GM12873 (cell line): ENCODE results near the gene CHRDL2.

Experiments used
- CTCF ChIP-seq: IDR thresholded peaks from 2 replicates; pipeline ENCODE4 v1.5.1; 2012; ENCODE audit warnings: low read depth, mild to moderate bottlenecking, moderate library complexity, low read length, control low read depth; ENCODE audit not compliant: insufficient read depth; ENCODE audit errors: missing control alignments

CHRDL2 gene

DNA sequence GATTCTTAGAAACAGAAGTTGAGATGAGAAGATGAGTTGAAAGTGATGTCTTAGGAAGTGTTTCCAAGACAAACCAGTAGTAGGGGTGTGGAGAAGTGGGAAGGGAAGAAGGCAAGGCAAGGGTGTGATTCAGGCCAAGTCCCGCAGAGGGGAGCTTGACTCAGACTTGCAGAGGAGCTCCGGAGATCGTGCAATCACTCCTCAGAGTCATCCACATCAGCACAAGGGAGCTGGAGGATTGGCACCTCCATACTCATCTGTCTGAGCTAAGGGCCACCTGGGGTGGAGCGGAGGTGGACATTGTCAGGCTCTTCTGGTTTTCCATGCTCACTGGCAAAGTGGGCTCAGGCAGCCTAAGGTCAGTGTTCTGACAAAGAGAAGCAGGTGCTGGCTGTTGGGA lies 44.4 kb downstream of the CHRDL2 start:
- TF ChIP-seq CTCF, result no peak

DNA sequence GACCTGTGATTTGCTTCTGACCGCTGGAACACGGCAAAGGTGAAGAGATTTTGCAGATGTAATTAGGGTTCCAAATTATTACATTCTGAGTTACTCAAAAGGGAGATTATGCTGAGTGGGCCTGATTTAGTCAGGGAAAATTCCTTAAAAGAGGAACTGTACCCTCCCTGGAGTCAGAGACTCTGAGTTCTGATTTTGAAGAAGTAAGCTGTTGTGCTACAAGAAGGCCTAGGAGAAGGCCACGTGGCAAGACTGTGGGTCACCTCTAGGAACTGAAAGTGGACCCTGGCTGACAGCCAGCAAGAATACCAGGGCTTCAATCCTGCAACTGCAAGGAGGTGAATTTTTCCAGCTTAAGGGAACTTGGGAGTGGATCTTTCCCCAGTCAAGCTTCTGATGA lies 45.3 kb downstream of the CHRDL2 start:
- TF ChIP-seq CTCF, result no peak

DNA sequence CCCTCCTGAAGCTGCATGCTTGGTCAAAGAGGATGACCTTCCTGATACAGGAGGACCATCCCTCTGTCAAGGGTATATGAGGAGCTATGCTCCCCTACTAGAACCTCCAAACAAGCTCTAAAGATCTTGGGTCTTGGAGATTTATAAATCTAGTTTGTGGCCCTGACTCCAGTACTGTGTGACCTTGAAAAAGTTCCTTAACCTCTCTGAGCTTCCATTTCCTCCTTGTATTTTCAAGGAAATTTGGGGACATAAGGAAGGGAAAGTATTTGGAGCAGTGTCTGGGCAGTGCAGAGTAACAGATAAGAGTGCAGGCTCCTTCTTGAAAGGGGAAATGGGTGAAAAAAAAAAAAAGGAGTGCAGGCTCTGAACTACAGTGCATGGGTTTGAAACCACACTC lies 45.9 kb downstream of the CHRDL2 start:
- no peak for TF ChIP-seq CTCF

DNA sequence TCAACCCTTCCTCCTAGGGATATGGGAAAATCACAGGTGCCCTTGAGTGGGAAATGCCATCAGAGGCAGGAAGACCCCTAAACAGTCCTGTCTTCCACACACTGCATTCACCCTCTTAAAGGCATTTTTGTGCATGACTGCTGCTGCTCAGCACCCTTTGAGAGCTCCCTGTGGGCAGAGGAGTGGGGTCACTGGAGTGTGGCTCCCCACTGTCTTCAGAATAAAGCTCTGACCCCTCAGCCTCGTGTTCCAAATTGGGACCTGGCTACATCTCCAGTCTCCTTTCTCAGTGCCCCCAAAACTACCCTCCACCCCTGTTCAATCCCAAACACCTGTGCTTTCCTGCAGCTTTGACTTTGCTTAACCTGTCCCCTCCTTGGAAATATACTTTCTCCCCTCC lies 46.6 kb downstream of the CHRDL2 start:
- no peak for TF ChIP-seq CTCF

DNA sequence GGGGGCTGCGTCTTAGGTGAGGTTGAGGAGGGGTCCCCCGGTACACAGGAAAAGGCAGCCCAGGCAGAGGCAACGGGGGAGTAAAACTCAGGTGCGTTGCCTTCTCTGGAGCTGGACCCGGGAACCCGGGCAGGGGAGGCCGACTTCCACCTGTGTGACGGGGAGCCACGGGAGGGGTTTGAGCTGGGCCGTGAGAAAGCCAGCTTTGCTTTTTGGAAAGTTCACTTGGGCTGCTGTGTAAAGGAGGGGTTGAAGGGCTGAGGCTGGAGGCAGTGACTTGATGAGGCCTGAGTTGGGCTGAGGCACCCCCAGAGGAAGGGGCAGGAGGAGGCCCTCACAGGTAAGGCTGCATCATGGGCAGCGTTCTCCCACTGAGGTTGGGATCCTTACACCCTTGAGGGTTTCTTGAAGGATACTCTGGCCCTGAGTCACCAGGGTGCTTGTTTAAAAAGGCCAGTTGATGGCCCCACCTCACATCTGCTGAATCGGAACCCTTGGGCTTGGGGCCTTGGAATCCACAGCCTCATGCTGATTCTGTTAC lies 47.2 kb downstream of the CHRDL2 start:
- TF ChIP-seq CTCF, result no peak

DNA sequence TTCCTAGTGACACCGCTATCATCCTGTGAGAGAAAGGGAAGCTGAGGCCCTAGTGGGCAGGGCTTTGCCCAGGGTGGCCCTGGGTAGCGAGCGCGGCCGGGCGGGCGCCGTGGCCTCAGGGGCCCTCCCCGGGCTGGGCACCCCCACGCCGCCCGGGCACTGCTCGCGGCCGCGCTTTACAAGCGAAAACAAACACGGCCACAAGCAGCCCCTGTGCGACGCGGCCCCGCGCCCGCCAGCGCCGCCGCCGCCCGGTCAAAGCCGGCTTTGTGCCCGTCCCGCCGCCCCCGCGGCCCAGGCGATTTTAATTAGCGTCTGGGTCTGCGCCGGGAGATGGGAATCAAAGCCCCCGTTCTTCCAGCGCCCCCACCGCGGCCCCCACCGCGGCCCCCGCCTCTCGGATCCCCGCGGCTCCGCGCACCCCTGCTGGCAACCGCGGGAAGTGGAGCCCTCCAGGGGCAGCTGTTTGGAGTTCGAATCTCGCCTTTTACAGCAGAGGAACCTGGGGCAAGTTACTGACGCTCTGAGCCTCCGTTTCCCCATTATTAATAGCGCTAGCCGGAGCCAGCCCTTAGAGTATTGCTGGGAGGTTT lies 47.9 kb downstream of the CHRDL2 start:
- TF ChIP-seq CTCF, result peak; percentile 45

- no peak for TF ChIP-seq CTCF
Measured at GRCh38 chr11:74682731-74683278, 48.4 kb downstream of the CHRDL2 start.
